LNCaP clone FGC (cell line): ENCODE data around the gene TGFB1.

Experiments used
- DNase-seq: peaks from one replicate; pipeline ENCODE4 v3.0.0-alpha.2; 2011; ENCODE audit warnings: low read depth
- H3K4me3 ChIP-seq: 2 replicates; pipeline ENCODE4 v1.5.1; 2011; ENCODE audit warnings: mild to moderate bottlenecking, low read depth, low read length, control low read depth
- TF ChIP-seq, protein P1 (sequence below): IDR thresholded peaks from 2 replicates; pipeline ENCODE4 v1.5.1; 2012; ENCODE audit warnings: mild to moderate bottlenecking; ENCODE audit not compliant: control insufficient read depth, insufficient read depth; ENCODE audit errors: extremely low read depth

The TGFB1 gene

DNA sequence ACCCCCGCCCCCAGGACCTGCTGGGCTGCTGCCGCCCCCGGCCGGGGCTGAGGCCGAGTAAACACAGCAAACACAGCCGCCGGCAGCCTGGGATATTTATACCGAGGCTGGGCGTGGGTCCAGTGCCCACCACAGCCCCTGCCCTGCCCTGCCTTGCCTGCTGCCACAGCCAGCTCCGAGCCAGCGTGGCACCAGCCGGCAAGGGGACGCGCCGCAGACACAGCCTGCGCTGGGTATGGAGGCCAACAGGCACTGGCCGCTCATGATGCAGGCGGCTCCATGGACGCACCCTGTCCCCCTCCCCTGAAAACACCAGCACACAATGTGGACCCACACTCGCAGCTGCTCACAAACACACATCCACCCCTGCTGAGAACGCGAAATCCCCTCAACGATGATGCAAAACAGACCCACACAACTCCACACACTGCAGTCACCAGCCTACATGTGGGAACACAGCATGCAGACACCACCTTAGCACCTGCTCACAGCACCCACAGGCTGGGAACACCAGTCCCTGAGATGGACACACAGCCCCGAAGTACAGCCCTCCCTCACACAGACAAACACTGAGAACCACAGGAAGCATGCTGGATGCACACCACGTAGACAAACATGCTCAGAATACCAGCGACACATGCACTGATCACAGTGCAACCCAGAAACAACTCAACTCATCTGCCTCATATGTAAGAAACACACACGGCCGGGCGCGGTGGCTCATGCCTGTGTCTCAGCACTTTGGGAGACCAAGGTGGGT lies 27.6 kb downstream of the TGFB1 start:
- DNase-seq, result no peak
- H3K4me3 ChIP-seq, result no peak overlapping the region
- TF ChIP-seq, protein P1, sequence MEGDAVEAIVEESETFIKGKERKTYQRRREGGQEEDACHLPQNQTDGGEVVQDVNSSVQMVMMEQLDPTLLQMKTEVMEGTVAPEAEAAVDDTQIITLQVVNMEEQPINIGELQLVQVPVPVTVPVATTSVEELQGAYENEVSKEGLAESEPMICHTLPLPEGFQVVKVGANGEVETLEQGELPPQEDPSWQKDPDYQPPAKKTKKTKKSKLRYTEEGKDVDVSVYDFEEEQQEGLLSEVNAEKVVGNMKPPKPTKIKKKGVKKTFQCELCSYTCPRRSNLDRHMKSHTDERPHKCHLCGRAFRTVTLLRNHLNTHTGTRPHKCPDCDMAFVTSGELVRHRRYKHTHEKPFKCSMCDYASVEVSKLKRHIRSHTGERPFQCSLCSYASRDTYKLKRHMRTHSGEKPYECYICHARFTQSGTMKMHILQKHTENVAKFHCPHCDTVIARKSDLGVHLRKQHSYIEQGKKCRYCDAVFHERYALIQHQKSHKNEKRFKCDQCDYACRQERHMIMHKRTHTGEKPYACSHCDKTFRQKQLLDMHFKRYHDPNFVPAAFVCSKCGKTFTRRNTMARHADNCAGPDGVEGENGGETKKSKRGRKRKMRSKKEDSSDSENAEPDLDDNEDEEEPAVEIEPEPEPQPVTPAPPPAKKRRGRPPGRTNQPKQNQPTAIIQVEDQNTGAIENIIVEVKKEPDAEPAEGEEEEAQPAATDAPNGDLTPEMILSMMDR, result no peak

DNA sequence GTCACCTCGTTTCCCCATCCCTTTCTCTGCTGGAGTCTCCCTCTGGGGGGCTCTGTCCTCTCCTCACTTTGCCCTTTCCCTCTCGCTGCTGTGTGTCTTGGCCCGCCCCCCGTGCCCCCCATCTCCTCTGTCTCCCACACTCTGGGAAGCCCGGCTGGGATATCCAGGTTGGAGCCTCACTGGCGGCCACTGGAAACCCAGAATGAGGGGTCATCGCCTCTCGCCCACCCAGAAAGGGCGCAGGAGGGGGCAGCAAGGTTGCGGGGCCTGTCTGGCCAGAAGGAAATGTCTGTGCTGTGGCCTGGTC lies 28.1 kb downstream of the TGFB1 start:
- no peak overlapping the region for H3K4me3 ChIP-seq
- TF ChIP-seq, protein P1, result no peak

DNA sequence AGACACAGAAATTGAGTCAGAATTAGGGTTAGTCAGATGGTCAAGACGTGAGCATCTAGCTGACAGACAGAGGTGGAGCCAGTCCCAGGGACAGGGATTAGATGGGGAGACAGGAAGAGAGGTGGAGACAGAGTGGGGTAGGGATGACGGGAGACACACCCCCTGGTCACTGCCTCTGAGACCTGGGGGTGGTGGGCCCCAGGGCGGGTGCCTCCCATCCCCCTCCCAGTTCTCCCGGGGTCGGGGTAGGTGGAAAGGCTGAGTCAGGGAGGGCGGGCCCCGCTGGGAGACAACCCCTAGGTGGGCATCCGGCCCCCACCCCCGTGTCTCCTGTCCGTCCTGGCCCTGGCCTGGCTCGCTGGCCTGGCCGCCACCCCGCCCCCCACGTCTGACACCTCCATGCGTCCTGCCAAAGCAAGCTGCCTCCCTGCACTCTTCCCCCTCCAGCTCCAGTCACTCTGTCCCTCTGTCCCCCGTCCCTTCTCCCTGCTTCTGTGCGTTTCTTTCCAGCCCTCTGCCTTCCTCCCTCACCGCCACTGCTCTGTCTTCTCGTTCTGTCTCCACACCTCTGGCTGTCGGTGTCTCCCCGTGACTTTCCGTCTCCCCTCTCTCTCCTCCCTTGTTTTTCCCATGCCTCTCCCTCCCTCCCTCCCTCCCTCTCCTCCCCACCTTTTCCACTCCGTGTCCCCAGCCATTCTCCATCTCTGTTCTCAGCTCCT lies 28.6 kb downstream of the TGFB1 start:
- H3K4me3 ChIP-seq, result no peak overlapping the region
- no peak for DNase-seq
- TF ChIP-seq, protein P1, result no peak

More for the DNA sequence above, 28.1 kb downstream of the TGFB1 start:
- no peak for DNase-seq

DNA sequence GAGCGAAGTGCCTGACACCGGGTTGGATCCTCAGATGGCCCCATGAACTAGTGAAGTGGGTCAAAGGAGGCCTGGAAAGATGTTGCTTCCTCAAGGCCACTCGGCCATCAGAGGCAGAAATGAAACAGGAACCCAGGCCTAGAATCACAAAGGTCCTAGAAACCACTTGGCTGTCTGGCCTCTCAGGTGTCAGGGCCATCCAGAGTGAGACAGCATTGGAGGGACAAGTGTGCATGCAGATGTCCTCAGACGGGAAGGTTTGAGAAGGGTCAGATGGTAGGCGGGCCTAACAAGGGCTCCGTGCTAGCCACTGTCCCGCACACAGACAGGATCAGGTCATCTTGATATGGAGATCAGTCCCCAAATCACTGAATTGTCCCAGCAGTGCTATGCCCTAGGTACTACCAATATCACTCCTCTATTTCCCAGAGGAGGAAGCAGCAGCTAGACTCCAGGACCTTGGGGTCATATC lies 29.5 kb downstream of the TGFB1 start:
- no peak for DNase-seq
- TF ChIP-seq, protein P1, result no peak

DNA sequence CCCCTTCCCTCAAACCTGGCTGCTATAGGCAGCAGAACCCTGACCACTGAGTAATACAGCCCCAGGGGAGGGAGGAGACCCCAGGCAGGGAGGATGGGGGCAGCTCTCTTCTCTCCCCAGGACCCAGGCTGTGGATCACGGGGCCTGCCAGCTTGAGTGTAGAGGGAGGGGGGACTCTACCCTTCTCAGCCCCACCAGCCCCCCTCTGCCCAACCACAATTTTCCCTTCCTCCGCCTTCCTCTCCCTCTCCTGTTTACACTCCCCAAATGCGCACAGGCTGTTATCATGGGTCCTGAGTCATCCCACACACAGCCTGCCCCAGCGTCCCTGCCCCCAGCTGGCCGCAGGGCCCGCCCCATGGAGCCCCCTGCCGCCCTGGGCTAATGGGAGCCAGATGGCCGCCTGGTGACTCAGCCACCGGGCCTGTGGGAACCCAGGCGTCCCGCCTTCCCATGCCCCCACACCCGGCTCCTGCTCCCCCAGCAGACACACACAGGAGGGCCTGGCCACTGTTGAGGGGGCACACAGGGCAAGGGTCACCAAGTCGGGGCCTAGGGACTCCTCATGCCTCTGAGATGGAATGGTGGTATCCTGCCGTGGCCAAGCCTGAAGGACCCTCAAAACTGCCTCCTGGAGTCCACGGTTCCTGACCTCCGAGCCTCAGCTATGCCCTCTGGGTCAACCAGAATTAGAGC lies 30.1 kb downstream of the TGFB1 start:
- H3K4me3 ChIP-seq, result no peak overlapping the region
- DNase-seq, result no peak
- TF ChIP-seq, protein P1, result no peak

More for the DNA sequence above, 29.5 kb downstream of the TGFB1 start:
- no peak overlapping the region for H3K4me3 ChIP-seq

DNA sequence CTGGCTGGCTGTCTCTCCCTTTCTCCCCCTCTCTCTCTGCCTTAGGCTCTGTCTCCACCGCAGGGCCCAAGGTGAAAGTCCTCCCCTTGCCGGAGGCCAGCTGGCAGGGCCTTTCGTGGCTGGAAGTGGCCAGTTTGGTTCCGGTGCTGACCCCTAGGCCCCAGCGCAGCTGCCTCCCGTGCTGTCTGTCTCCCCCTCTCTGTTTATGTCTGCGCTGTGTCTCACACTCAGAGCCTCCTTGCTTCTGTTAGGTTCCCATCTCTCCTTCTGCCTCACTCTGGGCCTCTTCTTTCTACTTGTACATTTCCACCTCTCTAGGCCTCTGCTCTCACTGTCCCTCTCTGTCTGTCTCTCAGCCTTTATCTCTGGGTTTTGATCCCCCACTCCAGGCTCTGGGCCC lies 30.7 kb downstream of the TGFB1 start:
- TF ChIP-seq, protein P1, result no peak
- no peak overlapping the region for H3K4me3 ChIP-seq
- DNase-seq, result no peak
